WTC11 (cell line): ENCODE data around the gene ADAM17. TPM values are rescaled to one million over a fixed set of nuclear protein-coding genes. Genes with fewer than 3 reads are reported as not detected.

Source experiments
- ATAC-seq: fragments of 200-7000 bp; cut with Tn5 transposase; 2 replicates; pipeline ENCODE4 v1.10.0; 2021; ENCODE audit warnings: mild to moderate bottlenecking, moderate library complexity
- CTCF ChIA-PET: fragments of 300-600 bp; sonication (Branson Sonifier 250); formaldehyde crosslinking; loops from one replicate; lab custom pipeline; 2021; ENCODE audit warnings: antibody characterized with exemption; lab: Charles Lee
- POLR2A ChIA-PET: fragments of 350-600 bp; sonication (Branson Sonifier 250); formaldehyde crosslinking; loops from one replicate; lab custom pipeline; 2021; ENCODE audit warnings: antibody characterized with exemption; lab: Charles Lee
- DNase-seq: peaks from one replicate; pipeline ENCODE4 v3.0.0; 2021; ENCODE audit warnings: low spot score
- H3K27ac Mint-ChIP-seq: 2 replicates; pipeline ENCODE4 v1.8.0; 2021; ENCODE audit warnings: mixed read lengths
- H3K27me3 Mint-ChIP-seq: 2 replicates; pipeline ENCODE4 v1.8.0; 2021; ENCODE audit warnings: low read depth, mild to moderate bottlenecking, moderate library complexity, mixed read lengths
- H3K36me3 Mint-ChIP-seq: 2 replicates; pipeline ENCODE4 v1.8.0; 2021; ENCODE audit warnings: mixed read lengths
- H3K4me1 Mint-ChIP-seq: 2 replicates; pipeline ENCODE4 v1.8.0; 2022; ENCODE audit warnings: mixed read lengths
- H3K4me3 Mint-ChIP-seq: 2 replicates; pipeline ENCODE4 v1.8.0; 2021; ENCODE audit warnings: mild to moderate bottlenecking, moderate library complexity, mixed read lengths
- H3K9me3 Mint-ChIP-seq: 2 replicates; pipeline ENCODE4 v1.8.0; 2021; ENCODE audit warnings: mixed read lengths
- AR ChIP-seq: fragments of 250-450 bp; sonication (Bioruptor Pico); IDR thresholded peaks from 2 replicates; pipeline ENCODE4 v1.9.0; 2021; ENCODE audit warnings: mild to moderate bottlenecking
- CBFB ChIP-seq: sonication (generic); formaldehyde crosslinking; IDR thresholded peaks from 2 replicates; pipeline ENCODE4 v1.8.1; 2022; ENCODE audit warnings: mild to moderate bottlenecking, low read depth, missing genetic modification reagents
- CDX4 ChIP-seq: fragments of 250-450 bp; sonication (Bioruptor Pico); IDR thresholded peaks from 2 replicates; pipeline ENCODE4 v1.9.0; 2021; ENCODE audit warnings: moderate library complexity, mild to moderate bottlenecking, inconsistent platforms, borderline replicate concordance
- E2F5 ChIP-seq: sonication (generic); formaldehyde crosslinking; IDR thresholded peaks from 2 replicates; pipeline ENCODE4 v1.8.1; 2022; ENCODE audit warnings: mild to moderate bottlenecking, moderate library complexity, missing genetic modification reagents
- EMX1 ChIP-seq: fragments of 250-450 bp; sonication (Bioruptor Pico); IDR thresholded peaks from 2 replicates; pipeline ENCODE4 v1.8.0; 2021; ENCODE audit warnings: mild to moderate bottlenecking
- ETV6 ChIP-seq: sonication (generic); formaldehyde crosslinking; IDR thresholded peaks from 2 replicates; pipeline ENCODE4 v1.8.1; 2022; ENCODE audit warnings: mild to moderate bottlenecking, missing genetic modification reagents
- FOXP1 ChIP-seq: sonication (generic); formaldehyde crosslinking; IDR thresholded peaks from 2 replicates; pipeline ENCODE4 v1.8.0; 2022; ENCODE audit warnings: missing genetic modification reagents, mild to moderate bottlenecking, moderate library complexity, borderline replicate concordance
- FOXP4 ChIP-seq: sonication (generic); formaldehyde crosslinking; IDR thresholded peaks from 2 replicates; pipeline ENCODE4 v1.8.0; 2022; ENCODE audit warnings: mild to moderate bottlenecking, missing genetic modification reagents
- GTF2I ChIP-seq: fragments of 250-450 bp; sonication (Bioruptor Pico); conservative IDR thresholded peaks from 2 replicates; pipeline ENCODE4 v1.4.0; 2021; ENCODE audit warnings: mild to moderate bottlenecking
- HMGA2 ChIP-seq: fragments of 250-450 bp; sonication (Bioruptor Pico); IDR thresholded peaks from 2 replicates; pipeline ENCODE4 v1.4.0; 2021; ENCODE audit warnings: mild to moderate bottlenecking, moderate library complexity
- HMGXB4 ChIP-seq: sonication (generic); formaldehyde crosslinking; IDR thresholded peaks from 2 replicates; pipeline ENCODE4 v1.8.1; 2023; ENCODE audit warnings: mild to moderate bottlenecking, moderate library complexity, missing genetic modification reagents
- MAX ChIP-seq: sonication (generic); formaldehyde crosslinking; IDR thresholded peaks from 2 replicates; pipeline ENCODE4 v1.8.0; 2022; ENCODE audit warnings: mild to moderate bottlenecking, missing genetic modification reagents
- MXD4 ChIP-seq: fragments of 250-450 bp; sonication (Bioruptor Pico); IDR thresholded peaks from 2 replicates; pipeline ENCODE4 v1.8.0; 2021; ENCODE audit warnings: mild to moderate bottlenecking, moderate library complexity, borderline replicate concordance
- MYBL2 ChIP-seq: sonication (generic); formaldehyde crosslinking; IDR thresholded peaks from 2 replicates; pipeline ENCODE4 v1.8.1; 2023; ENCODE audit warnings: mild to moderate bottlenecking, moderate library complexity, missing genetic modification reagents
- NFE2L1 ChIP-seq: sonication (generic); formaldehyde crosslinking; IDR thresholded peaks from 2 replicates; pipeline ENCODE4 v1.8.1; 2023; ENCODE audit warnings: missing genetic modification reagents
- NR3C1 ChIP-seq: sonication (generic); formaldehyde crosslinking; conservative IDR thresholded peaks from 2 replicates; pipeline ENCODE4 v1.8.1; 2023; ENCODE audit warnings: low read depth, mild to moderate bottlenecking, missing genetic modification reagents
- PREB ChIP-seq: sonication (generic); formaldehyde crosslinking; IDR thresholded peaks from 2 replicates; pipeline ENCODE4 v1.8.1; 2022; ENCODE audit warnings: mild to moderate bottlenecking, missing genetic modification reagents, moderate library complexity, borderline replicate concordance
- SMAD4 ChIP-seq: sonication (generic); formaldehyde crosslinking; IDR thresholded peaks from 2 replicates; pipeline ENCODE4 v1.8.0; 2022; ENCODE audit warnings: mild to moderate bottlenecking, missing genetic modification reagents
- TEAD1 ChIP-seq: sonication (generic); formaldehyde crosslinking; IDR thresholded peaks from 2 replicates; pipeline ENCODE4 v1.8.0; 2022; ENCODE audit warnings: mild to moderate bottlenecking, missing genetic modification reagents
- ZBTB21 ChIP-seq: sonication (generic); formaldehyde crosslinking; IDR thresholded peaks from 2 replicates; pipeline ENCODE4 v1.8.1; 2023; ENCODE audit warnings: mild to moderate bottlenecking, missing genetic modification reagents, borderline replicate concordance
- ZNF416 ChIP-seq: fragments of 250-450 bp; sonication (Bioruptor Pico); IDR thresholded peaks from 2 replicates; pipeline ENCODE4 v1.9.0; 2021; ENCODE audit warnings: mild to moderate bottlenecking, inconsistent platforms
- ZNF423 ChIP-seq: fragments of 250-450 bp; sonication (Bioruptor Pico); IDR thresholded peaks from 2 replicates; pipeline ENCODE4 v2.1.2; 2022; ENCODE audit warnings: mild to moderate bottlenecking, moderate library complexity
- total RNA-seq: library from RNA; stranded (reverse); gene quantifications from 3 replicates; pipeline ENCODE4 v1.2.3, GENCODE V29; 2021

The ADAM17 gene
- total RNA-seq, 1 experiment from 2014 or later = 25.9 TPM

GRCh38 chr2:9497017-9497416, 58.6 kb downstream of the ADAM17 start (continued):
- TF ChIP-seq AR (CRISPR knock-in tag) (no peak), GTF2I (CRISPR knock-in tag) (no peak), CBFB (CRISPR knock-in tag) (no peak), PREB (CRISPR knock-in tag) (no peak), FOXP4 (CRISPR knock-in tag) (no peak), HMGA2 (no peak), NFE2L1 (no peak)

- CTCF ChIA-PET = no interaction called here
Observed at GRCh38 chr2:9494081-9494480, 61.5 kb downstream of the ADAM17 start.

More at GRCh38 chr2:9494081-9494480, 61.5 kb downstream of the ADAM17 start:
- Mint-ChIP-seq H3K4me1 (0 out of 2 replicates have a peak, but pooled peaks cover 5% of the 10 kb centered on the region), H3K9me3 (no peaks in the 10 kb centered on the region), H3K36me3 (peaks cover 55% of the 10 kb centered on the region), H3K27me3 (no peaks in the 10 kb centered on the region), H3K4me3 (no peak overlapping the region), H3K27ac (no peak overlapping the region)
- ATAC-seq = no peak
- POLR2A ChIA-PET = no interaction called here
- TF ChIP-seq MXD4 (CRISPR knock-in tag) (no peak), FOXP1 (CRISPR knock-in tag) (no peak), MAX (CRISPR knock-in tag) (no peak), ZBTB21 (CRISPR knock-in tag) (no peak), NR3C1 (CRISPR knock-in tag) (no peak), ZNF423 (CRISPR knock-in tag) (no peak), EMX1 (CRISPR knock-in tag) (no peak), SMAD4 (CRISPR knock-in tag) (no peak), ZNF416 (CRISPR knock-in tag) (no peak), MYBL2 (CRISPR knock-in tag) (no peak), HMGXB4 (CRISPR knock-in tag) (no peak), FOXP4 (CRISPR knock-in tag) (no peak), ETV6 (CRISPR knock-in tag) (no peak), HMGA2 (no peak), TEAD1 (no peak), E2F5 (CRISPR knock-in tag) (no peak), CDX4 (CRISPR knock-in tag) (no peak)
- TF ChIP-seq, all 79 proteins: peak for 0
- no peak for DNase-seq
